Transverse colon (tissue), 4 donors: ENCODE results near the gene TMEM176A. TPM values are rescaled to one million over a fixed set of nuclear protein-coding genes. Genes with fewer than 3 reads are reported as not detected.

ENCODE experiments used
- DNase-seq: peaks from one replicate; pipeline ENCODE4 v3.0.0-alpha.2; 2019
- H3K27ac ChIP-seq, 4 donors: fragments of 200-600 bp; sonication (generic); 2 replicates each; pipeline ENCODE4 v1.5.1; 2016 to 2018; ENCODE audit warnings: inconsistent platforms in 4 of 4
- H3K27me3 ChIP-seq: fragments of 200-600 bp; sonication (generic); 2 replicates; pipeline ENCODE4 v1.5.1; 2017; ENCODE audit warnings: inconsistent platforms
- H3K36me3 ChIP-seq, 4 donors: fragments of 200-600 bp; sonication (generic); 2 replicates each; pipeline ENCODE4 v1.5.1; 2017 to 2019; ENCODE audit warnings: inconsistent platforms in 4 of 4
- H3K4me1 ChIP-seq, 4 donors: fragments of 200-600 bp; sonication (generic); 2 replicates each; pipeline ENCODE4 v1.5.1; 2017 to 2020; ENCODE audit warnings: inconsistent platforms in 4 of 4
- H3K4me3 ChIP-seq, 4 donors: fragments of 200-600 bp; sonication (generic); 1 replicate in 1 of 4; 2 replicates in 3 of 4; pipeline versions ENCODE4 v1.5.1 to v1.6.1; 2017 to 2019; ENCODE audit warnings: inconsistent platforms in 4 of 4
- H3K9me3 ChIP-seq, 2 donors: fragments of 200-600 bp; sonication (generic); 2 replicates each; pipeline ENCODE4 v1.5.1; 2017 to 2019; ENCODE audit warnings: inconsistent platforms in 2 of 2
- EP300 ChIP-seq: sonication (generic); formaldehyde crosslinking; IDR thresholded peaks from one replicate; pipeline ENCODE4 v1.6.1; 2017; ENCODE audit warnings: antibody characterized with exemption, low read depth
- POLR2A ChIP-seq: fragments of 450-650 bp; IDR thresholded peaks from one replicate; pipeline ENCODE4 v1.6.1; 2016; ENCODE audit warnings: antibody characterized with exemption, mild to moderate bottlenecking, moderate library complexity
- POLR2AphosphoS5 ChIP-seq, 3 donors: sonication (generic); formaldehyde crosslinking; IDR thresholded peaks; one replicate each; pipeline ENCODE4 v1.6.1; 2016; ENCODE audit warnings: antibody characterized with exemption in 3 of 3
- WGBS, 2 donors: methylation state at CpG; one replicate each; pipeline ENCODE4 v1.1.5; 2018; ENCODE audit warnings: low coverage in 1 of 2; 5-methylcytosine and 5-hydroxymethylcytosine counted together
- in situ Hi-C, 4 donors: fragments of 200-750 bp; cut with MboI; loops; one replicate each; pipeline versions ENCODE4 v1.15.0 to v1.15.1; 2017; ENCODE audit warnings: low sequenced_read_pairs in 3 of 4, low pct_ligation_motif_present in 1 of 4, low pct_unique_long_range_greater_than_20kb in 1 of 4
- intact Hi-C: fragments of 100-400 bp; cut with DNase I; formaldehyde crosslinking; loops from one replicate; pipeline ENCODE4 v1.15.1; 2023; ENCODE audit warnings: low total_unique reads
- total RNA-seq, 4 donors: library from RNA; depleted of rRNA; stranded (reverse); fragments of >200 nt; gene quantifications; one replicate each; pipeline ENCODE4 v1.1.0, GENCODE V29; 2016
- TF ChIP-seq, protein P1 (sequence below), 5 experiments: fragments of 200-600 bp in 3 of 5; fragments of 450-650 bp in 2 of 5; sonication (generic) in 3 of 5; IDR thresholded peaks; 1 replicate in 2 of 5; 2 replicates in 3 of 5; pipeline ENCODE4 v1.5.1; 2016 to 2017; ENCODE audit warnings: antibody characterized with exemption in 5 of 5, inconsistent platforms in 3 of 5, mild to moderate bottlenecking in 2 of 5, moderate library complexity in 1 of 5

The TMEM176A gene
- total RNA-seq, 4 donors from 2014 or later = 44.6 to 210 (median 171) TPM

- no peak overlapping the region for H3K4me3 ChIP-seq
- peaks cover 0 to 6% (median 4%) of the 10 kb centered on the region in 4 donors for H3K4me1 ChIP-seq
- no peaks in the 10 kb centered on the region for H3K27me3 ChIP-seq
- intact Hi-C loops (no loop called here), in situ Hi-C loops (no loop called here)
- no peaks in the 10 kb centered on the region for H3K36me3 ChIP-seq
- TF ChIP-seq POLR2AphosphoS5 (IDR thresholded peaks at IDR 0.05) = no peak
- TF ChIP-seq EP300 = no peak
- TF ChIP-seq, protein P1, sequence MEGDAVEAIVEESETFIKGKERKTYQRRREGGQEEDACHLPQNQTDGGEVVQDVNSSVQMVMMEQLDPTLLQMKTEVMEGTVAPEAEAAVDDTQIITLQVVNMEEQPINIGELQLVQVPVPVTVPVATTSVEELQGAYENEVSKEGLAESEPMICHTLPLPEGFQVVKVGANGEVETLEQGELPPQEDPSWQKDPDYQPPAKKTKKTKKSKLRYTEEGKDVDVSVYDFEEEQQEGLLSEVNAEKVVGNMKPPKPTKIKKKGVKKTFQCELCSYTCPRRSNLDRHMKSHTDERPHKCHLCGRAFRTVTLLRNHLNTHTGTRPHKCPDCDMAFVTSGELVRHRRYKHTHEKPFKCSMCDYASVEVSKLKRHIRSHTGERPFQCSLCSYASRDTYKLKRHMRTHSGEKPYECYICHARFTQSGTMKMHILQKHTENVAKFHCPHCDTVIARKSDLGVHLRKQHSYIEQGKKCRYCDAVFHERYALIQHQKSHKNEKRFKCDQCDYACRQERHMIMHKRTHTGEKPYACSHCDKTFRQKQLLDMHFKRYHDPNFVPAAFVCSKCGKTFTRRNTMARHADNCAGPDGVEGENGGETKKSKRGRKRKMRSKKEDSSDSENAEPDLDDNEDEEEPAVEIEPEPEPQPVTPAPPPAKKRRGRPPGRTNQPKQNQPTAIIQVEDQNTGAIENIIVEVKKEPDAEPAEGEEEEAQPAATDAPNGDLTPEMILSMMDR (IDR thresholded peaks at IDR 0.05) = no peak
- no peak for TF ChIP-seq POLR2A
- DNase-seq = no peak
- peak overlapping the region in 1 of 4 donors; percentile 27 for H3K27ac ChIP-seq
- WGBS, 2 donors = 66 to 80% methylated on average over 3 to 7 of the region's 7 CpGs
- H3K9me3 ChIP-seq = peaks cover 0 to 8% of the 10 kb centered on the region in 2 donors
Observed at GRCh38 chr7:150820578-150821198, 20.1 kb downstream of the TMEM176A start.

- no peaks in the 10 kb centered on the region for H3K36me3 ChIP-seq
- no peak overlapping the region for H3K27ac ChIP-seq
- H3K9me3 ChIP-seq = no peaks in the 10 kb centered on the region
- H3K4me3 ChIP-seq = no peak overlapping the region
- no peak for DNase-seq
- no peaks in the 10 kb centered on the region for H3K27me3 ChIP-seq
- in situ Hi-C loops = no loop called here
- 80 to 88% methylated on average over 7 to 8 of the region's 8 CpGs for WGBS, 2 donors
- peaks cover 5 to 22% (median 20%) of the 10 kb centered on the region in 4 donors for H3K4me1 ChIP-seq
- intact Hi-C loops = no loop called here
- no peak for TF ChIP-seq POLR2AphosphoS5 (IDR thresholded peaks at IDR 0.05)
- TF ChIP-seq, protein P1 (IDR thresholded peaks at IDR 0.05) = no peak
- no peak for TF ChIP-seq POLR2A
- no peak for TF ChIP-seq EP300
Observed at GRCh38 chr7:150823043-150823442, 22.5 kb downstream of the TMEM176A start.

DNA sequence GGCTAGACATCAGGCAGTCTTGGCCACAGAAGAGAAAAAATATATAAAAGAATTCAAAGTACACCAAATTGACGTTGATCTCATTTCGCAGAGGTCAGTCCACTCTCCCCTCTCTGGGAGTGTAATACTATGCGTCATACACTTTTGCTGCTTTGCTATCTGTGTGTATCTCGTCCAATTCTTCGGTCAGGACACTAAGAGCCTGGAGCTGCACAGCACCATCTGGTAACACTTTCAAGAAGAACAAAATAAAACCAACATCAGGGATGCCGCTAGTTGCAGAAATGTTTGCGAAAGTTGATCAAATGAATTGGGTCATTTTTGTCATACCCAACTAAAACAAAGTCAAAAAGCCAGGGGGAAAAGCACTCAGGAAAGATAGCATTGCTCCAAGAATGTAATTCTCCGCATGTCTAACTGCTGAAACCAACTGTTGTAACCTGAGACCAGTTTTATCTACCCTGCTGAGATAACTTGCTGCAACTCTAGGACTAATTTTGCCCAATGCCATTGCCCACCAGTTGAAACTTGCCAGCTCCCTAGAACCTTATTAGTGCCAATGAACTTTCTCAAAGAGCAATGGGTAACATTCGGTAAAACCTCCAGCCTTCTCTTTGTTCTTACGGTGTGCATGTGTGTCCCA, 23.0 kb downstream of the TMEM176A start:
- H3K4me3 ChIP-seq = no peak overlapping the region
- no peaks in the 10 kb centered on the region for H3K36me3 ChIP-seq
- H3K27me3 ChIP-seq = no peaks in the 10 kb centered on the region
- WGBS, 2 donors = 91 to 95% methylated on average over 7 to 10 of the region's 10 CpGs
- TF ChIP-seq EP300 (no peak), POLR2A (no peak), POLR2AphosphoS5 (IDR thresholded peaks at IDR 0.05) (no peak)
- TF ChIP-seq, protein P1 (IDR thresholded peaks at IDR 0.05) = no peak
- no peak overlapping the region for H3K27ac ChIP-seq
- intact Hi-C loops = no loop called here
- no peak for DNase-seq
- H3K4me1 ChIP-seq = peaks cover 5 to 22% (median 20%) of the 10 kb centered on the region in 4 donors
- in situ Hi-C loops = no loop called here
- H3K9me3 ChIP-seq = no peaks in the 10 kb centered on the region

DNA sequence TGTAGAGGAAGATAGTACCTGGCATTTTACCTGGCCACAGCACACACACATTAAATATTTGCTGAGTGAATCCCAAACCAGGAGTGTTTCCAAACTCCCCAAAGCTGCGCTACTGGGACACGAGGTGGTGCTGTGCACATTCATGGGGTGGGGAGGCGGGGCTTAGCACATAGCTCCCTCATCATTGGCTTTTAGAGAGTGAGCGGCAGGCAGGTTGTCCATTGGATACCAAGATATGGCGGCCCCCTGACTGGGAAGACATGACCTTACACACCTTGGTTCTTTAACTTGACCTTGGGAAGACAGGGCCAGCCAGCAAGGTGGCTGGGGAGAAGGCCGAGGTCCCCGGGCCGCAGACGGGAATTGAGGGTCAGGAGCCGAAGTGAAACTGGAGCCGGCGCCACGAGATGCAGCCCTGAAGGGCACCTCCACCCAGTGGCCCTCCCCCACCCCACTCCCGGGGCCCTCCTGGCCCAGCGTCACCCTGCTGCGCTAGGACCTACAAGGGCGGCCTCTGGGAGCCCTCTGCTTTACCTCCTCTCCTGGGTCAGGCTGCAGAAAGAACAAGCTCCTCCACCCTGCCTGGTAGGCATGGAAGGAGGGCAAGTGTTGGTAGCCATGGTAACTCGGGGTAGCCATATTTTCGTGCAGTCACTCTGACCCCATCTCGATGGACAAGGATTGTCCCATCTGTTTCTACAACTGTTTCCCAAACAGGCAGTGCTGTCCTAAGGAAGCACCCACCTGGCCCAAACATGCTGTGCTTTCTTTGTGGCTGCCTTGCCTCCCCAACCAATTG, 24.0 kb downstream of the TMEM176A start:
- TF ChIP-seq EP300 = no peak
- TF ChIP-seq POLR2AphosphoS5 (IDR thresholded peaks at IDR 0.05) = no peak
- TF ChIP-seq, protein P1 (IDR thresholded peaks at IDR 0.05) = no peak
- TF ChIP-seq POLR2A = no peak
- in situ Hi-C loops (no loop called here), intact Hi-C loops (no loop called here)
- no peaks in the 10 kb centered on the region for H3K9me3 ChIP-seq
- no peak for DNase-seq
- H3K36me3 ChIP-seq = no peaks in the 10 kb centered on the region
- 92% methylated on average over 20 of the region's 20 CpGs; no CpG with 5 or more reads in 1 of the 2 donors for WGBS, 2 donors
- H3K4me1 ChIP-seq = peaks cover 5 to 22% (median 20%) of the 10 kb centered on the region in 4 donors
- H3K4me3 ChIP-seq = no peak overlapping the region
- H3K27me3 ChIP-seq = no peaks in the 10 kb centered on the region
- H3K27ac ChIP-seq = peak overlapping the region in 1 of 4 donors; percentile 80
